ENCODE measurements around the gene TRIM38.
A peak's percentile ranks its signal among the peaks of the same experiment; 100 is the strongest.
"Not testable (repeated sequence)": the region's sequence is repeated elsewhere in the genome, so short reads cannot be mapped to it uniquely, and the experiment has no call there.

The TRIM38 gene

GRCh38 chr6:26008470-26008869, 45.9 kb downstream of the TRIM38 start:
- DNase-seq: no peak

GRCh38 chr6:26009817-26010216, 47.2 kb downstream of the TRIM38 start:
- DNase-seq: no peak

- no peak for DNase-seq
Observed at GRCh38 chr6:26012061-26012460, 49.5 kb downstream of the TRIM38 start.

DNA sequence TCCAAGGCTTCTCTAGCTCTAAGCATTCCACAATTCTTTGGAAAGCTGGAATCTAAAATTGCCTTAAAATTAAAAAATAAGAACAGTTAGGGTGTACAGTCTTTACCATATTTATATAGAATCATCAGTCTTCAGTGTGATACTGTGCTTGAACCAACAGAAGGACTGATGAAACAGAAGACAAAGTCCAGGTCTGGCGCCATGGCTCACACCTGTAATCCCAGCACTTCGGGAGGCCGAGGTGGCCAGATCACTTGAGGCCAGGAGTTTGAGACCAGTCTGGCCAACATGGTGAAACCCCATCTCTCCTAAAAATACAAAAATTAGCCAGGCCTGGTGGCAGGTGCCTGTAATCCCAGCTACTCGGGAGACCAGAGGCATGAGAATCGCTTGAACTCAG, 51.8 kb downstream of the TRIM38 start:
- not testable (repeated sequence) for DNase-seq

DNA sequence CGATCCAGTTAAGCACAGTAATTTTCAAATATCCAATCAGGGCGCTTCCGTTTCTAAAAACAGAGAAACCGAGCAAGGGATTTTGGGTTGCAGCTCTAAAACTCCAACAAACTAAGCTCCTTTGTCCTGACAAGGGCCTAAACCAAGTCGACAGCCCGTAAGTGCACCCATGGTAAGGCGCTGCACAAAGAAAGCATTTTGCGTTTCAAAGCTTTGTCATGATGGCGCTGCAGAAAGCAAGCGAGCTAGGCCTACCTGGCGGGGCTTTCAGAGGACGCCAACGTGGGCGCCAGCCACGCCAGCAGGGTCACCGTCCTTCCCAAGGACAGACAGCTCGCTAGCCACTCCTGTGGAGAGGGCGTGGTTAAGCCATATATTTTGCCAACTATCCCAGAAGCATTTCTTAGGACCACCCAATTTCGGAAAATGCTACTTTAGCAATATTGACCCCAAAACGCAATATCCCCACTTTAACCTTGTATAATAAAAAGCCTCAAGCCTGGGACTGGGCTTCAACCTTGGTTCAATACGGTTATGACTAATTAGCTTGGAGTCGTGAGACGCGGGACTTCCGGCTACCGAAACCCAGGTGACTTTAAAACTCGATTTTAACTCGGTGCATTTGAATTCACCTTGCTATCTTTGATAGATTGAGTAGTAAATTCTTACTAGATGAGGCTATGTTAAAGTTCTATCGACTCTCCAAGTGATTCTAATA, 53.8 kb downstream of the TRIM38 start:
- DNase-seq: no peak

DNA sequence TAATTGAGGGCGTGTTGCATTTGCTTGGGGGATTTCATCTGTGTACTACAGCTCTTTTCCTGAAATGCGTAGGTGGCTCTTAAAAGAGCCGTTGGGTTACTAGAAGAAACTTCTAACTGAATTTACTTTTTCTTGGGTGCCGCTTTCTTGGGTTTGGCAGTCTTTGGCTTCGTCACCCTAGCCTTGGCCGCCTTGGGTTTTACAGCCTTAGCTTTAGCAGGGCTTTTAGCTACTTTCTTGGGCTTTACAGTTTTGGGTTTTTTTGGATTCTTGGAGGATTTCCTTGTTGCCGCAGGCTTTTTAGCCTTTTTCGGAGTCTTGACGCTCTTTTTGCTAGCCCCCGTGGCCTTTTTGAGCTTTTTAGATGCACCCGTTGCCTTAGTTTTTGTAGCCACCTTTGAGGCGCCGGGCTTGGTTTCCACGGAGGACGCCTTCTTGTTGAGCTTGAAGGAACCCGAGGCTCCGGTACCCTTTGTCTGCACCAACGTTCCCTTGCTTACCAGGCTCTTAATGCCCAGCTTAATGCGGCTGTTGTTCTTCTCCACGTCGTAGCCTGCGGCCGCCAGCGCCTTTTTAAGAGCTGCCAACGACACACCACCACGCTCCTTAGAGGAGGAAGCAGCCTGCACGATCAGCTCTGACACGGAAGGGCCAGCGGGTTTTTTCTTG, 54.5 kb downstream of the TRIM38 start:
- DNase-seq: no peak

GRCh38 chr6:26017632-26017966, 55.0 kb downstream of the TRIM38 start:
- no peak for DNase-seq

DNA sequence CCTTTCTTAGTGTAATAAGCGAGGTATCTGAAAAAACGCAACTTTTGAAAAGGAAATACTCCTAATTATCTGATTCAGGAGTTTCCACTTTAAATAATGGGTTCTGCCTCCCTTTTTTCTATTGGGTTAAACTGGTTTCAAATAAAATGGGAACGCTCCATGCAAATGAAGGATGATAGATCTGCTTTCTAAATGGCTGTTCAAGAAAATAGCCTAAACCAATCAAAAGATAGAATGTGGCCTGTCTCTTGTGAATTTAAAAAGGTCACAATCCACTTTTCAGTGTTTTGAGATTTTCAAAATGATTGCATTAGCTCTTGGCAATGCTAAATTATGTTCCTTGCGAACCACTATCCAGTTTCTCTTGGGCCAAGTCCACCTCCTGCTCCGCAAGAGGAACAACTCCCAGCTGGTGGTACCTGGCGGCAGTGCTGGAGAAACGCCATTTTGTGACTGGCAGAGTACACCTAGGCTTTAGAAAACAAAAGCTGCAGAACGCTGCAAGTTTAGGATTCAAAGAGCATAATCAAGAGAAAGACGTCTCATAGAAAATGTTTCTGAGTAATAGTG, 56.7 kb downstream of the TRIM38 start:
- DNase-seq: no peak

- no peak for DNase-seq
Observed at GRCh38 chr6:26019967-26020328, 57.3 kb downstream of the TRIM38 start.

DNA sequence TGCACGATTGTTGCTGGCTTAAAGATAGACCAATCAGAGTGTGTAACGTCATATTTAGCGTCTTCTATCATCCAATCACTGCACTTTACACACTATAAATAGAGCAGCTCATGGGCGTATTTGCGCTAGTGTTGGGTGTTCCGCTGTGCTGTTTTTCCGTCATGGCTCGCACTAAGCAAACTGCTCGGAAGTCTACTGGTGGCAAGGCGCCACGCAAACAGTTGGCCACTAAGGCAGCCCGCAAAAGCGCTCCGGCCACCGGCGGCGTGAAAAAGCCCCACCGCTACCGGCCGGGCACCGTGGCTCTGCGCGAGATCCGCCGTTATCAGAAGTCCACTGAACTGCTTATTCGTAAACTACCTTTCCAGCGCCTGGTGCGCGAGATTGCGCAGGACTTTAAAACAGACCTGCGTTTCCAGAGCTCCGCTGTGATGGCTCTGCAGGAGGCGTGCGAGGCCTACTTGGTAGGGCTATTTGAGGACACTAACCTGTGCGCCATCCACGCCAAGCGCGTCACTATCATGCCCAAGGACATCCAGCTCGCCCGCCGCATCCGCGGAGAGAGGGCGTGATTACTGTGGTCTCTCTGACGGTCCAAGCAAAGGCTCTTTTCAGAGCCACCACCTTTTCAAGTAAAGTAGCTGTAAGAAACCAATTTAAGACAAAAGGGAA, 57.9 kb downstream of the TRIM38 start:
- DNase-seq: peak; percentile 84

- DNase-seq: peak; percentile 53
Observed at GRCh38 chr6:26021001-26021349, 58.4 kb downstream of the TRIM38 start.

- DNase-seq: peak; percentile 88
Observed at GRCh38 chr6:26021350-26022131, 58.9 kb downstream of the TRIM38 start.

DNA sequence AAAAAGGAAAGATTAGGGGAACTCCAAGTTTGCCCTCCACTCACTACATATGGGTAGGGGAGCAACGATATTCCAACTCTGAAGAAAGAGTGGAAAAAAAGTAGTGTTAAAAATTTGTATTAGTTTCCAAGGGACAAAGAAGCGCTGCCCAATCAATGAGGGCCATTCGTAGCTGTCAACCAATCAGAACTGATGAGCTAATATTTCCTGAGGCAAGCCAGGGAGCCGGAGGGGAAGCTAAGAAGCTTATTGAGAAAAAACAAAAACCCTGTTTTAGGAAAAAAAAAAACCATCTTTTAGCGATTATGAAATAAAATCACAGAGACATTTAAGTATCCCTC, 59.5 kb downstream of the TRIM38 start:
- peak; percentile 15 for DNase-seq

DNA sequence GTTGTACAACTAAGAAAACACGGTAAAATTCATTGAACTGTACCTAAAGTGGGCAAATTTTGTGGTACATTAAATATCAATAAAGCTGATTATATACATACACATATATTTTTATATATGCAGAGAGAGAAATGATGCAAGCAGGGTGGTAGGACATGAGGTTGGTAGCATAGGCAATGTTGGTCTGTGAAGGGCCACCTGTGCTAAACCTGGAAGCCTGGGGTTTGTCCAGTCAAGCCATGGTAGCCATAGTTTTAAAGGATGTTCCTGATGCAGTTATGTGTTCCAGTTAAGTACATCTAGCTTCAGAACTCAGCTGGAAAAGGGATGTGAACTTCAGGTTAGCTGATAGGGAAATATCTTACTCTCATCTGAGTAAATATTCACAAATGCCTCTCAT, 60.1 kb downstream of the TRIM38 start:
- DNase-seq: no peak

GRCh38 chr6:26024651-26025046, 62.0 kb downstream of the TRIM38 start:
- no peak for DNase-seq

DNA sequence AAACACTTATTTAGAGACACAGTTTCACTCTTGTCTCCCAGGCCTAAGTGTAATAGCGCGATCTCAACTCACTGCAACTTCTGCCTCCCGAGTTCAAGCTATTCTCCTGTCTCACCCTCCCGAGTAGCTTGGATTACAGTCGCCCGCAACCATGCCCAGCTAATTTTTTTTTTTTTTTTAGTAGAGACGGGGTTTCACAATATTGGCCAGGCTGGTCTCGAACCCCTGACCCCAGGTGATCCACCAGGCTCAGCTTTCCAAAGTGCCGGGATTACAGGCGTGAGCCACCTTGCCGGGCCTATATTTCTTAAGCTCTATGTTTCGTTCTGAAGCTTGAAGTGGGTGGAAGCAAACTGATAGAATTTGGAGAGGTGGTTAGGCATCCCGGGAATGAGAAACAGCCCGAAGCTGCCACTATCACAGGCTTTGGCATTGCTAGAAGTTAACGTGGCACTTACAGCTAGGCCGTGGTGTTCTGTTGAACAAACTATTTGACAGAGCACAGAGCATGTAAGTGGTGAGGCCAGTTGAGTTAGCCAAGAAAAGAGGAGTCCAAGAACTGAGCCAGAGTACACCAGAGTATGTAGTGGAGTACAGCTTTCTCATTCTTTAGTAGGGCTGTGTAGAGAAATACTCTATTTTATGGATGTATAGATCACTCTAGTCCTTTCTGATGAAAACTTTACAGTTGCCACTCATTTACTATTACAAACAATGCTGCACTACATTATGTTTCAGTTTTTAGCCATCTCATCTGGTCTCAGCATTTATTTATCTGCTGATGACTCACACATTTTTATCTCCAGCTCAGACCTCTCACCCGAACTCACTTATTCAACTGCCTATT, 62.7 kb downstream of the TRIM38 start:
- no peak for DNase-seq

DNA sequence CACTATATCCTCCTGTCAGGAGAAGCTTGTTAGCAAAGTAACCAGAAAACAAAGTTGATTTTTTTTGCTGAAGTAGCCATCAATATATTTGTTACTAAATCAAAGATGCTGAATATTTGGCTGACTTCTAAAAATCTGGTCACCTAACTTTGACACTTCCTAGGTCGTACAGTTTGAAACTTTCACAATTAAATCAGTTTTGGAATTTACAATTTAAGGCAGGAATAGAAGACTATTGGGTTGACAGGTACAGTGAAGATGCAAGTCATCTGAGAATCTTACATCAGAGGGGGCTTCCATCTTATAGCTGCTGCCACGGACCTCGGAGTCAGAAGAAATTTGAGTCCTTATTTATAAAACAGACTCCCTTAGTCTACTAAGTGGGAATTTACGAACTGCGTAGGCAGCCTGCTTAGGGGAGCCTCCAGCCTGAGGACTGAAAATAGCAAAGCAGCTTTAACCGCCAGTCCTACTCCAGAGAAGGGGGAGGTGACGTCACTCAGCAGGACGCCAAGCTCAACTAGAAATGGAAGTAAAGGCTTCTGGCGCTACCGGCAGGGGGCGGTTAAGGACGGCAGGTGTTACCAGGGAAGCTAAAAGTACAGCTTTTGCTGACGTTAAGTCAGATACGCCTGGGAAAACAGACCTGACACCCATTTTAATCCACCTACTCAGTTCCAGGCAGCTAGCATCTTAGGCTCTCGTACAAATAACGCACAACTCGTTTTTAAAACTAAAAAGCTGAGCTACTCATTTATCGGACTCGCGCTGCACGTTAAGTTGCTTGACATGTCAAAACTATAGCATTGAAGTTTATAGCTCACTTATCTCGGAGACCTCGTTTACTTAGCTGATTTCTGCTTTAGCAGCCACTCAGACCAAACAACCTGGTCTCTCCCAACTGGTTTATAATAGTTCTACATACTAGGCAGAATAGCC, 63.6 kb downstream of the TRIM38 start:
- peak; percentile 93 for DNase-seq

GRCh38 chr6:26026833-26027490, 64.4 kb downstream of the TRIM38 start:
- peak; percentile 96 for DNase-seq

- DNase-seq: no peak
Observed at GRCh38 chr6:26027491-26028211, 65.0 kb downstream of the TRIM38 start.

- DNase-seq: no peak
Observed at GRCh38 chr6:26028212-26028745, 65.7 kb downstream of the TRIM38 start.
